ENCODE results near the gene MRPL46. TPM values are rescaled to one million over a fixed set of nuclear protein-coding genes. Genes with fewer than 3 reads are reported as not detected.

MRPL46 gene
- total RNA-seq, 1 donor from 2014 or later: 22.2 TPM

DNA sequence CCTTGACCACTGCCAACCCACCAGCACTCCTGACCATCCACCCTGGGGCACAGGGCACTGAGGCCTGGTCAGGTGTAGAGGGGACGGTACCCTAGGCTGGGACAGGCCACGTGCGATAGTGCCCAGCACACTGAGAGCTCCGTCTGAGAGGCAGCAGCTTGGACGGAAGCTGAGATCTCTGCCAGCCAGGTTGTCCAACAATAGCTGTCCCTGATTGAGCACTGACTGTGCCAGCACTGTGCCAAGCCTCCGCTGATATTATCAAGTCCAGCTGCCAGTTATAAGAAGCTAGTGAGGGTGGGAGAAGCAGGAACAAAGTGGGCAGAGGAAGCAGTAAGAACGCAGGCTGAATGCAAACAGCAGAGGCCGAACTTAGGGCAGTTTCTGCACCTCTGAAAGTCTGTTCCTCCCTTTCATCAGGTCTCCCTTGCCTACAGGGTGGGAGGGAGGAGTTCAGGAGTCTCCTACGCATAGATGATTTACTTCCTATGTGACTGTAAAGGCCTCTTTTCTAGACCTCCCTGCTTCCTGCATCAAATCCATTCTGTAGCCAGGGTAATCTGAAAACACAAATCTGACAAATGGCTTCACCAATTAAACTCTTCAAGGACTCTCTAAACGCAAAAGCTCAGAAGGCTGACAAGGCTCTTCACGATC lies 30.0 kb upstream of the MRPL46 start:
- no peak overlapping the region for H3K4me3 ChIP-seq (ENCODE audit: low read depth, low read length)
- H3K36me3 ChIP-seq (ENCODE audit: control insufficient read depth, insufficient read depth, low read length): no peaks in the 10 kb centered on the region
- H3K27me3 ChIP-seq (ENCODE audit: control insufficient read depth, insufficient read depth, low read length): no peaks in the 10 kb centered on the region
- TF ChIP-seq, protein P1, sequence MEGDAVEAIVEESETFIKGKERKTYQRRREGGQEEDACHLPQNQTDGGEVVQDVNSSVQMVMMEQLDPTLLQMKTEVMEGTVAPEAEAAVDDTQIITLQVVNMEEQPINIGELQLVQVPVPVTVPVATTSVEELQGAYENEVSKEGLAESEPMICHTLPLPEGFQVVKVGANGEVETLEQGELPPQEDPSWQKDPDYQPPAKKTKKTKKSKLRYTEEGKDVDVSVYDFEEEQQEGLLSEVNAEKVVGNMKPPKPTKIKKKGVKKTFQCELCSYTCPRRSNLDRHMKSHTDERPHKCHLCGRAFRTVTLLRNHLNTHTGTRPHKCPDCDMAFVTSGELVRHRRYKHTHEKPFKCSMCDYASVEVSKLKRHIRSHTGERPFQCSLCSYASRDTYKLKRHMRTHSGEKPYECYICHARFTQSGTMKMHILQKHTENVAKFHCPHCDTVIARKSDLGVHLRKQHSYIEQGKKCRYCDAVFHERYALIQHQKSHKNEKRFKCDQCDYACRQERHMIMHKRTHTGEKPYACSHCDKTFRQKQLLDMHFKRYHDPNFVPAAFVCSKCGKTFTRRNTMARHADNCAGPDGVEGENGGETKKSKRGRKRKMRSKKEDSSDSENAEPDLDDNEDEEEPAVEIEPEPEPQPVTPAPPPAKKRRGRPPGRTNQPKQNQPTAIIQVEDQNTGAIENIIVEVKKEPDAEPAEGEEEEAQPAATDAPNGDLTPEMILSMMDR (IDR thresholded peaks at IDR 0.05; ENCODE audit: insufficient read depth, low read length, poor library complexity, severe bottlenecking): no peak
- no peak for DNase-seq (ENCODE audit: low read depth)

DNA sequence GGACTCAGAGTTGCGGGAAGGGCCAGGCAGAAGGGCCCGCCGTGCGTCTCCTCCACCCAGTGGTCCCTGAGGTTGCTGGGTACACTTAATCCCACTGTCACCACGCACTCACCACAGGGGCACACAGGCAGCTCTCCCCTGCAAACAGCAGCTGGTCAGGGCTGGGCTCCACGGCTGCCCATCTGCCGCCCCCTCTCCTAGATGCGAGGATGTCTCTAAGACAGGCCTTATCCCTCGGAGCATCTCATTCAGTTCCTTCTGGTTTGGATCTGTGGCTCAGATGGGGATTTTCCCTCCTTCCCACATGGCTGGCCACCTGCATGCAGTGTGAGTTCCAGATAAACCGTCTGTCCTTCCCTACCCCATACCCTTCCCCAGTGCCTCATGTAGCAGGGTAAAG lies 26.7 kb upstream of the MRPL46 start:
- TF ChIP-seq, protein P1 (IDR thresholded peaks at IDR 0.05; ENCODE audit: insufficient read depth, low read length, poor library complexity, severe bottlenecking): no peak
- H3K27me3 ChIP-seq (ENCODE audit: control insufficient read depth, insufficient read depth, low read length): no peaks in the 10 kb centered on the region
- DNase-seq (ENCODE audit: low read depth): no peak
- no peak overlapping the region for H3K4me3 ChIP-seq (ENCODE audit: low read depth, low read length)
- no peaks in the 10 kb centered on the region for H3K36me3 ChIP-seq (ENCODE audit: control insufficient read depth, insufficient read depth, low read length)

DNA sequence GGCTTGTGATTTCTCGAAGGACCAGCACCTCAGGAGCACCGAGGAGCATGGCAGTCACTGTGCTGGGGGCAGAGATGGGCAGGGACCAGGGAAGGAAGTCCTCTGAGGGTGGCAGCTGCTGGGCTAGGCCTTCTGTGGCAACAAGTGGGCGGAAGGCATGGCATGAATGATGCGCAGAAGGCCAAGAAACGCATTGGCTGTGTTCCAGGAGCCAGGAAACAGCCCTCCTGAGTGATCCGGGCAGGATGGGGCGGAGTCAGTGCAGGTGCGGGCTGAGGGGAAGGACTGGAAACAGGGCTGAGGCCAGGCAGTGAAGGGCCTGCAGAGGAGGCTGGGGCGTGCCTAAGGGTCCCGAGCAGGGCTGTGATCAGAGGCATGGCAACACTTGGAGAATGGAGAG lies 24.0 kb upstream of the MRPL46 start:
- Histone ChIP-seq H3K4me3 (ENCODE audit: low read depth, low read length) (no peak overlapping the region), H3K27me3 (ENCODE audit: control insufficient read depth, insufficient read depth, low read length) (no peaks in the 10 kb centered on the region), H3K36me3 (ENCODE audit: control insufficient read depth, insufficient read depth, low read length) (no peaks in the 10 kb centered on the region)
- DNase-seq (ENCODE audit: low read depth): no peak
- TF ChIP-seq, protein P1 (IDR thresholded peaks at IDR 0.05; ENCODE audit: insufficient read depth, low read length, poor library complexity, severe bottlenecking): no peak

DNA sequence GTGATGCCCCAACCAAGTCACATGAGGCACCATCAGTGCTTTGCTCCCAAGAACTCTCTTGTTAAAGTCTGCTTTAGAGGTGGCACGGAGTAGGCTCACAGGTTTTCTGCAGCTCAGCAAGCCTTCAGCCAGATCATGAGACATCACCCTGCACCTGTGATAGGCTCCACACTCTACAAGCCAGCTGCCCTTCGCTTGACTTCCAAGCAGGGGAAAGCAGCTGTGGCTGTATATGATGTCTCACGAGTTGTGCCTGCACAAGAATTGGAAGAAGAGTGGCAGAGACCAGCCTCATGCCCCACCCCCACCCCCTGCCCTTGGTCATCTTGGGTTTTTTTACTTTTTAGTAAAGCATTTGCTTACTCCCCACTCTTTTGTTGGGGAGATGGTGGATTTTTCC lies 22.8 kb upstream of the MRPL46 start:
- H3K27me3 ChIP-seq (ENCODE audit: control insufficient read depth, insufficient read depth, low read length): no peaks in the 10 kb centered on the region
- H3K4me3 ChIP-seq (ENCODE audit: low read depth, low read length): no peak overlapping the region
- TF ChIP-seq, protein P1 (IDR thresholded peaks at IDR 0.05; ENCODE audit: insufficient read depth, low read length, poor library complexity, severe bottlenecking): no peak
- DNase-seq (ENCODE audit: low read depth): no peak
- no peaks in the 10 kb centered on the region for H3K36me3 ChIP-seq (ENCODE audit: control insufficient read depth, insufficient read depth, low read length)

DNA sequence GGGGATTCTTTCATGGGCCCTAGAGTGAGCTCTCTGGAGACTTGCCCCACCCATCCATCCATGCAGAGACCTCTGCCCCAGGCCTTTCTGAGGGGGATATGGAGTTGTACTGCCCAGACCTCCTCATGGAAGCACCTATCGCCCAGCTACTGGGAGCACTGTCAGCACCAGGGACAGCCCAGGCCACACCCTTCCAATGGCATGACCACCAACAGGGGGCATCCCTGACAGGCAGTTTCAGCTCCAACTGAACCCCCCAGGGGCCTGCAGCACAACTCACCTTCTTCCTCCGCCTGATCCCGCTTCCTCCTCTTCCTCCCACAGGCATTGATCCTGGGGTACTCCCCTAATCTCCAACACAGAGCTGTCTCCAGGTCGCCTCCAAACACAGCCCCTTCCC lies 22.1 kb upstream of the MRPL46 start:
- TF ChIP-seq, protein P1 (IDR thresholded peaks at IDR 0.05; ENCODE audit: insufficient read depth, low read length, poor library complexity, severe bottlenecking): no peak

More for the DNA sequence above, 22.1 kb upstream of the MRPL46 start:
- Histone ChIP-seq H3K27me3 (ENCODE audit: control insufficient read depth, insufficient read depth, low read length) (no peaks in the 10 kb centered on the region), H3K36me3 (ENCODE audit: control insufficient read depth, insufficient read depth, low read length) (no peaks in the 10 kb centered on the region), H3K4me3 (ENCODE audit: low read depth, low read length) (no peak overlapping the region)
- DNase-seq (ENCODE audit: low read depth): no peak
